Omental fat pad (tissue), 4 donors: ENCODE results near the gene OR4E2. TPM values are rescaled to one million over a fixed set of nuclear protein-coding genes. Genes with fewer than 3 reads are reported as not detected.
"Not testable (repeated sequence)": the region's sequence is repeated elsewhere in the genome, so short reads cannot be mapped to it uniquely, and the experiment has no call there.

Experiments used
- ATAC-seq: fragments of 150-250 bp; one replicate; pipeline ENCODE4 v1.9.1; 2016; ENCODE audit warnings: mild to moderate bottlenecking, moderate library complexity; ENCODE audit not compliant: low FRiP score
- DNase-seq: peaks from one replicate; pipeline ENCODE4 v3.0.0-alpha.2; 2019; ENCODE audit warnings: low spot score
- CTCF ChIP-seq, 3 donors: fragments of 450-650 bp; IDR thresholded peaks; one replicate each; pipeline ENCODE4 v1.5.1; 2016 to 2017; ENCODE audit warnings: antibody characterized with exemption in 3 of 3, mild to moderate bottlenecking in 3 of 3, moderate library complexity in 2 of 3
- total RNA-seq, 4 donors: library from RNA; depleted of rRNA; stranded (reverse); fragments of >200 nt; gene quantifications; one replicate each; pipeline ENCODE4 v1.1.0, GENCODE V29; 2016

Gene OR4E2
- total RNA-seq, 4 donors from 2014 or later, result not detected

GRCh38 chr14:21686468-21686867 is 32.8 kb downstream of the OR4E2 start:
- TF ChIP-seq CTCF (IDR thresholded peaks at IDR 0.05), result no peak
- ATAC-seq (no peak), DNase-seq (no peak)

GRCh38 chr14:21694425-21694824 is 40.8 kb downstream of the OR4E2 start:
- no peak for TF ChIP-seq CTCF (IDR thresholded peaks at IDR 0.05)
- DNase-seq, result no peak
- ATAC-seq, result no peak

- DNase-seq, ATAC-seq: not testable (repeated sequence)
These were observed 44.0 kb downstream of the OR4E2 start for GRCh38 chr14:21697662-21698061.

GRCh38 chr14:21698538-21698937 is 44.9 kb downstream of the OR4E2 start:
- not testable (repeated sequence) for DNase-seq, ATAC-seq

GRCh38 chr14:21699551-21699950 is 45.9 kb downstream of the OR4E2 start:
- ATAC-seq (no peak), DNase-seq (no peak)
- TF ChIP-seq CTCF (IDR thresholded peaks at IDR 0.05), result no peak

- ATAC-seq (no peak), DNase-seq (no peak)
These were observed 48.7 kb downstream of the OR4E2 start for GRCh38 chr14:21702316-21702715.

GRCh38 chr14:21703357-21704326 is 50.0 kb downstream of the OR4E2 start:
- TF ChIP-seq CTCF (IDR thresholded peaks at IDR 0.05), result no peak
- no peak for DNase-seq
- ATAC-seq, result no peak

More at GRCh38 chr14:21702316-21702715, 48.7 kb downstream of the OR4E2 start:
- TF ChIP-seq CTCF (IDR thresholded peaks at IDR 0.05), result no peak

GRCh38 chr14:21704338-21704737 is 50.7 kb downstream of the OR4E2 start:
- ATAC-seq (no peak), DNase-seq (no peak)
- TF ChIP-seq CTCF (IDR thresholded peaks at IDR 0.05), result no peak
